Smooth muscle cell (in vitro differentiated cells): ENCODE results near the gene DMD. TPM values are rescaled to one million over a fixed set of nuclear protein-coding genes. Genes with fewer than 3 reads are reported as not detected.

ENCODE experiments used
- DNase-seq: peaks from one replicate; lab custom pipeline; 2025; ENCODE audit not compliant: unreplicated experiment; lab: John Stamatoyannopoulos, UW
- H2AFZ ChIP-seq: fragments of 200-600 bp; sonication (generic); 2 replicates; pipeline ENCODE4 v1.6.0; 2016; ENCODE audit warnings: antibody characterized with exemption, low read depth, mild to moderate bottlenecking
- H3F3A ChIP-seq: fragments of 200-600 bp; sonication (generic); 2 replicates; pipeline ENCODE4 v1.6.0; 2017; ENCODE audit warnings: antibody characterized with exemption, low read depth
- H3K27ac ChIP-seq: fragments of 200-600 bp; sonication (generic); 2 replicates; pipeline ENCODE4 v1.5.1; 2016; ENCODE audit warnings: low read depth, mild to moderate bottlenecking
- H3K27me3 ChIP-seq: fragments of 200-600 bp; sonication (generic); 2 replicates; pipeline ENCODE4 v1.6.1; 2016; ENCODE audit warnings: low read depth, mild to moderate bottlenecking
- H3K36me3 ChIP-seq: fragments of 200-600 bp; sonication (generic); 2 replicates; pipeline ENCODE4 v1.5.1; 2016; ENCODE audit warnings: low read depth
- H3K4me1 ChIP-seq: fragments of 200-600 bp; sonication (generic); 2 replicates; pipeline ENCODE4 v1.5.1; 2016; ENCODE audit warnings: low read depth
- H3K4me2 ChIP-seq: fragments of 200-600 bp; sonication (generic); 2 replicates; pipeline ENCODE4 v1.6.0; 2016; ENCODE audit warnings: mild to moderate bottlenecking
- H3K4me3 ChIP-seq: fragments of 200-600 bp; sonication (generic); 2 replicates; pipeline ENCODE4 v1.5.1; 2016; ENCODE audit warnings: mild to moderate bottlenecking
- H3K79me2 ChIP-seq: fragments of 200-600 bp; sonication (generic); 2 replicates; pipeline ENCODE4 v1.6.0; 2016; ENCODE audit warnings: low read depth, mild to moderate bottlenecking
- H3K9ac ChIP-seq: fragments of 200-600 bp; sonication (generic); 2 replicates; pipeline ENCODE4 v1.6.0; 2016; ENCODE audit warnings: low read depth
- H3K9me3 ChIP-seq: fragments of 200-600 bp; sonication (generic); replicated peaks from 2 replicates; pipeline ENCODE4 v1.5.1; 2016; ENCODE audit warnings: low read depth
- H4K20me1 ChIP-seq: fragments of 200-600 bp; sonication (generic); 2 replicates; pipeline ENCODE4 v1.6.0; 2016; ENCODE audit warnings: low read depth
- CTCF ChIP-seq: fragments of 200-600 bp; sonication (generic); IDR thresholded peaks from 2 replicates; pipeline ENCODE4 v1.5.1; 2017; ENCODE audit warnings: borderline replicate concordance, mild to moderate bottlenecking, antibody characterized with exemption; ENCODE audit not compliant: insufficient read depth, poor library complexity, severe bottlenecking
- WGBS: methylation state at CpG from one replicate; pipeline ENCODE4 v1.1.7; 2016; ENCODE audit warnings: low lambda C conversion rate; 5-methylcytosine and 5-hydroxymethylcytosine counted together
- polyA plus RNA-seq: library from polyadenylated mRNA; unstranded; fragments of >200 nt; fragmentation: Nextera tagmentation; extraction: Ambion mirVana; gene quantifications from 2 replicates; pipeline ENCODE4 v1.2.1, GENCODE V29; 2016
- total RNA-seq: library from RNA; depleted of rRNA; stranded (reverse); fragments of >200 nt; gene quantifications from 2 replicates; pipeline ENCODE4 v1.2.3, GENCODE V29; 2014

DMD gene
- total and polyA plus RNA-seq, 2 experiments from 2014 or later: 12.3 to 12.6 TPM

GRCh38 chrX:31652650-31653049, 1558.7 kb downstream of the DMD start:
- no peak for DNase-seq
- no peaks in the 10 kb centered on the region for H3K36me3 ChIP-seq
- H4K20me1 ChIP-seq: no peaks in the 10 kb centered on the region
- H3K9ac ChIP-seq: no peak overlapping the region
- H3K27me3 ChIP-seq: no peaks in the 10 kb centered on the region
- no peak for TF ChIP-seq CTCF
- H3K9me3 ChIP-seq: no peaks in the 10 kb centered on the region
- no peak overlapping the region for H3K4me3 ChIP-seq
- 61% methylated on average over 1 of the region's 1 CpG for WGBS
- no peak overlapping the region for H3K27ac ChIP-seq
- H2AFZ ChIP-seq: no peak overlapping the region
- no peaks in the 10 kb centered on the region for H3F3A ChIP-seq
- no peaks in the 10 kb centered on the region for H3K4me1 ChIP-seq
- no peak overlapping the region for H3K4me2 ChIP-seq
- no peaks in the 10 kb centered on the region for H3K79me2 ChIP-seq

GRCh38 chrX:31649201-31649600, 1562.1 kb downstream of the DMD start:
- H3K27me3 ChIP-seq: no peaks in the 10 kb centered on the region
- H3K9ac ChIP-seq: no peak overlapping the region
- H3K4me1 ChIP-seq: no peaks in the 10 kb centered on the region
- no peak overlapping the region for H2AFZ ChIP-seq
- WGBS: 80% methylated on average over 3 of the region's 3 CpGs
- no peaks in the 10 kb centered on the region for H4K20me1 ChIP-seq
- no peaks in the 10 kb centered on the region for H3K9me3 ChIP-seq
- H3K79me2 ChIP-seq: no peaks in the 10 kb centered on the region
- DNase-seq: no peak
- no peak overlapping the region for H3K4me2 ChIP-seq
- no peaks in the 10 kb centered on the region for H3K36me3 ChIP-seq
- TF ChIP-seq CTCF: no peak
- H3K4me3 ChIP-seq: no peak overlapping the region
- no peak overlapping the region for H3K27ac ChIP-seq
- no peaks in the 10 kb centered on the region for H3F3A ChIP-seq

GRCh38 chrX:31633349-31633748, 1578.0 kb downstream of the DMD start:
- 75% methylated on average over 2 of the region's 2 CpGs for WGBS

More at GRCh38 chrX:31633349-31633748, 1578.0 kb downstream of the DMD start:
- H3F3A ChIP-seq: no peaks in the 10 kb centered on the region
- H3K9me3 ChIP-seq: no peaks in the 10 kb centered on the region
- no peaks in the 10 kb centered on the region for H4K20me1 ChIP-seq
- no peaks in the 10 kb centered on the region for H3K36me3 ChIP-seq
- H3K79me2 ChIP-seq: no peaks in the 10 kb centered on the region
- H3K27me3 ChIP-seq: no peaks in the 10 kb centered on the region
- DNase-seq: no peak
- H2AFZ ChIP-seq: no peak overlapping the region
- H3K4me2 ChIP-seq: no peak overlapping the region
- H3K4me3 ChIP-seq: no peak overlapping the region
- TF ChIP-seq CTCF: no peak
- H3K4me1 ChIP-seq: peaks cover 2% of the 10 kb centered on the region
- H3K9ac ChIP-seq: no peak overlapping the region
- H3K27ac ChIP-seq: no peak overlapping the region
